GM19035 (cell line): ENCODE results near the gene SYCP3.
"Not testable (repeated sequence)": the region's sequence is repeated elsewhere in the genome, so short reads cannot be mapped to it uniquely, and the experiment has no call there.

Source experiments
- ATAC-seq: cut with Tn5 transposase; IDR thresholded peaks from one replicate; pipeline ENCODE4 v1.9.1; 2021; ENCODE audit not compliant: unreplicated experiment

SYCP3 gene

DNA sequence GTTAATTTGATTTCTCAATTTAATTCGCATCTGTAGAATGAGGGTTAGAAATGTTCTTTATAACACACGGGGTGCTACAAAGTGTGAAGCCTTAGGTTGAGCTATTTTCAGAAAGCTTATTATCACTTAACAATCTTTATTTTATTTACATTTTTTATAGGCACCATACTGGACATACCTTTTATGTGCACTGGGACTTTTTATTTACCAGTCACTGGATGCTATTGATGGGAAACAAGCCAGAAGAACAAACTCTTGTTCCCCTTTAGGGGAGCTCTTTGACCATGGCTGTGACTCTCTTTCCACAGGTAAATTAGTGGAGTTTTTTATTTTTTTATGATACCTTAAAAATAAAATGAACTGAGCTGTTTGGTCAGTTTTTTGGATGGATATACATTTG is 25.3 kb downstream of the SYCP3 start:
- no peak for ATAC-seq

DNA sequence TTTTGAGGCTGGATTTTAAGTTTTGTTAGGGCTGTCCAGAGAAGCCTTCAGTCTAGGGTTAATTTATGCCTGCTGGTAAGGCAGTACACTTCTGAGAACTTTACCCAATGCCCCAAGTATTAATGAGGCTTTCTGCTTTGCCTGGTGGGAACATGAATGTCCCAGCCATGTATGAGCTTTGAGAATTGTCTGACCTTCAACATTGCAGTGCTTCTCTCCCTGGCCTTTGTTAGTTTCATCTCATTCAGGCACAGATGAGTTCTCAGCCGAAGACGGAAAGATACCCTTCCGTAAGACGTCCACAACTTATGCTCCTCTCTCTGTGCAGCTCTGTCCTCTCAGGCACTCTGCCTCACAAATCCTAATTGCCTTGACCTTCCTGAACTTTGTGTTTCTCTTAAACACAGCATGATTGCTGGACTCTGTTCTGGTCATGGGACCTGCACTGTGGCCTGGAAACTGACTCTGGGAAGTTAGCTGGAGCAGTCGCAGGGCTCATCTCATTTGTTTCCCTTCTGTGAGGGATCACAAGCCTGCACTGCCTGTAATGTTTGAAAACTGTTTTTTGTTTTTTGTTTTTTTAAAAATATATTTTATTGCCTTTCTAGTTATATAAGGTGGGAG is 26.1 kb downstream of the SYCP3 start:
- ATAC-seq, result no peak

- no peak for ATAC-seq
Observed at GRCh38 chr12:101710288-101710687, 29.0 kb downstream of the SYCP3 start.

- ATAC-seq, result no peak
Observed at GRCh38 chr12:101707131-101707782, 32.0 kb downstream of the SYCP3 start.

DNA sequence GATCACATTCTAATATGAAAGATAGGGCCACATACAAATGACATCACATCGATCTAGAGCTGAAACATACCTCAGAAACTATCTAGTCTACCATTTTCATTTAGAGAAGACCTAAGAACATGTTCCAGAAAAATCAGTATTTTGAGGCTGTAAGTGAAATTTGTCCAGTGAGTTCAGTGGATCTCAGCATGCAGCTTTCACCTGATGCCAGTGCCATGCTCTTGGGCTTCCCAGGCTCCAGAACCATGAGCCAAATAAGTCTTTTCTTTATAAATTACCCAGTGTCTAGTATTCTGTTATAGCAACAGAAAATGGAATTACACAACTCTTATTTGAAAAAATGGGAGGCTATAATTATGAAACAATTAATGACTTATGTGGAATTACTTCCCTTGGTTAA is 32.9 kb downstream of the SYCP3 start:
- ATAC-seq, result no peak

DNA sequence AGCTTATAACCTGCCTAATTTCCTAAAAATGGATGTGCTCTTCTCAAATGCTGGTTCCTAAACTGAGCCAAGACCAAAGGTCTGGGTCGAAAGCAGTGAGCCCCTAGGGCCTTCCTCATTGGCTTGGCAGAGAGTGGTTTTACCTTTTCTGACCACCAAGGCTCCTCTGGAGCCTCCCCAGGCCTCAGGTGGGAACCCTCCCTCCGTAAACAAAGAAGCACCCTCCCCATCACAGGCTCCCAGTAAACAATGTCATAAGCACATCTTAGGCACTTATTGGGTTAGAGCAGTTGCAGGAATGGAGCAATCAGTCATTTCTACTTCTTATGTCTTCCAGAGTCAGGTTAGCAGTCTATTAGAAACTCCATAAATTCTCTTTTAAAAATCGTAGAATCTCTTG is 35.8 kb downstream of the SYCP3 start:
- ATAC-seq, result no peak

- no peak for ATAC-seq
Observed at GRCh38 chr12:101700299-101700820, 38.9 kb downstream of the SYCP3 start.

DNA sequence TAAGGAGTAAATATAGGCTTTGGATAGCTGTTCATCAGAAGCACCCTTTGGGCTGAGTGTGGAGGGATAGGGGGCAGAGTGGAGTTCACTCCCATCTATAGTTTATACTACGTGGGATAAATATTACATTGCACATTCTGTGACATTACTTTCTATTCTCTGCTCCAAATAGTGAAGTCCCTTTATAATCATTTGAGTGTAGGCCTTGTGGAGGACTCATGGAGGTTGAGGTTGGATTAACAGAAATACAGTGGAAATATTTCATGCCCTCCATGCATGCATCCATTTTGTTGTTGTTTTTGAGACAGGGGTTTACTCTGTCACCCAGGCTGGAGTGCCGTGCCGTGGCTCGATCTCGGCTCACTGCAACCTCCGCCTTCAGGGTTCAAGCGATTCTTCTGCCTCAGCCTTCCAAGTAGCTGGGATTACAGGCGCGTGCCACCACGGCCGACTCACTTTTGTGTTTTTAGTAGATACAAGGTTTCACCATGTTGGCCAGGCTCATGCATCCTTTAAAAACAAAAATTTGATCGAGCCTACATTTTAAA is 40.4 kb downstream of the SYCP3 start:
- ATAC-seq, result no peak

DNA sequence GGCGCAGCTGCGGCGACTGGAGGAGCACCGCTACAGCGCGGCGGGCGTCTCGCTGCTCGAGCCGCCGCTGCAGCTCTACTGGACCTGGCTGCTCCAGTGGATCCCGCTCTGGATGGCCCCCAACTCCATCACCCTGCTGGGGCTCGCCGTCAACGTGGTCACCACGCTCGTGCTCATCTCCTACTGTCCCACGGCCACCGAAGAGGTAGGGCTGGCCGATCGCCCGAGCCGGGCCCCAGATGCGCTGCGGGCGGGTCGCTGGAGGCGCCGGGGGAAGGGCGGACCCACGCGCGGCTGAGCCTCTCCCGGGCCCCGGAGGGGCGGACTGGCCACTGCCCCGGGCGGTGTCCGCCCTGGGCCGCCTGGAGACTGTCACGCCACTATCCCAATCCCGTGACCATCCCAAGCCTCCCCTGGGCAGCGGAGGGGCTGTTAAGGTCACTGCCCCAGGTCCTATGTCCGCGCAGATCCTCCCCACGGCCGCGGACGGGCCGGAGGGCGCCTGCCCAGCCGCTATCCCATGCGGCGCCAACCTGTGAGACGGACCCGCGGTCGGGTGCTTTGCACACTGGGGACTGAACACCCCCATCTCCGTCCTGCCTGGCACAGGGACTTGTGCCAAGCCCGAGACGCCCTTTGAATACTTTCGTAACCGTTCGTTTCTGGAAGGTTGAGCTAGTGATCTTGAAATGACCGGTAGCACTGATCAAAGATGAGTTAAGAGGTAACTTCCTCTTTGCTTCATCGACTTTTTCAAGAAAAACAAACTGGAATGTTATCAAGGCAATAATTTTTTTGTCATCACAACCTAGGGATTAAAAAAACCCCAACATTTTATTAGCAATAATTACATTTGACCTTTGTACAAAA is 41.1 kb downstream of the SYCP3 start:
- peak; percentile 38 for ATAC-seq

DNA sequence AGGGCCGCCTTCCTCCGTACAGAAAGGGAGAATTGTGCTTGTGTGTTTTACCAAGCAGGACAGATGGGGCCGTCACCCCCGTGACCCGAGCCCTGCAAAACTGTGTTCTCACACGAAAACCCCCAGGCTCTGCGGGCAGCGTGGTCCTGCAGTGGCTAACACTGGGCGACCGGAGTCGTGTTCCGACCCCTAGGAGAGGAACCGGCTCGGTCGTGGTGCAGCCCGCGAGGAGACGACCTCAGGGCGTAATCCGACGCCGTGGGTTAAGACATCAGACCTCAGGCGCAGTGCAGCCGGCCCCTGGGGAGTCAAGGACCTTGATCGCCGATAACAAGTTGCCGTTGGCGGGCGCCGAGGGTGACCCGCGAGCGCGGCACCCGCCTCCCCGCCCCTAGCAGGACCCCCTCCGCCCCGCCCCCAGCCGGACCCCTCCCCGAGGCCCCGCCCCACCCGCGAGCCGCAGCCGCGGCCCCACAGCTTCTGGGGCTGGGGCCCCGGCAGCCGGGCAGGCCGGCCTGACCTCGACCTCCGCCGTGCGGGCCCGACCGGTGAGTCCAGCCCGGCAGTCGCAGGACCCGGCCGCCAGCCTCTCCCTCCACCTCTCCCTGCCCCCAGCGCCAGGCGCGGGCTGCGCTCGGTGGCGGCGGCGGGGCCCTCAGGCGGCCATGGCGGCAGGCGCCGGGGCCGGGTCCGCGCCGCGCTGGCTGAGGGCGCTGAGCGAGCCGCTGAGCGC is 41.9 kb downstream of the SYCP3 start, which contains the start of gene CHPT1:
Gene CHPT1 (plus strand): TSS at position 444 of the 733 bp plus-strand sequence. CDS start 222 bp downstream, at position 666.
- ATAC-seq, result peak; percentile 64

DNA sequence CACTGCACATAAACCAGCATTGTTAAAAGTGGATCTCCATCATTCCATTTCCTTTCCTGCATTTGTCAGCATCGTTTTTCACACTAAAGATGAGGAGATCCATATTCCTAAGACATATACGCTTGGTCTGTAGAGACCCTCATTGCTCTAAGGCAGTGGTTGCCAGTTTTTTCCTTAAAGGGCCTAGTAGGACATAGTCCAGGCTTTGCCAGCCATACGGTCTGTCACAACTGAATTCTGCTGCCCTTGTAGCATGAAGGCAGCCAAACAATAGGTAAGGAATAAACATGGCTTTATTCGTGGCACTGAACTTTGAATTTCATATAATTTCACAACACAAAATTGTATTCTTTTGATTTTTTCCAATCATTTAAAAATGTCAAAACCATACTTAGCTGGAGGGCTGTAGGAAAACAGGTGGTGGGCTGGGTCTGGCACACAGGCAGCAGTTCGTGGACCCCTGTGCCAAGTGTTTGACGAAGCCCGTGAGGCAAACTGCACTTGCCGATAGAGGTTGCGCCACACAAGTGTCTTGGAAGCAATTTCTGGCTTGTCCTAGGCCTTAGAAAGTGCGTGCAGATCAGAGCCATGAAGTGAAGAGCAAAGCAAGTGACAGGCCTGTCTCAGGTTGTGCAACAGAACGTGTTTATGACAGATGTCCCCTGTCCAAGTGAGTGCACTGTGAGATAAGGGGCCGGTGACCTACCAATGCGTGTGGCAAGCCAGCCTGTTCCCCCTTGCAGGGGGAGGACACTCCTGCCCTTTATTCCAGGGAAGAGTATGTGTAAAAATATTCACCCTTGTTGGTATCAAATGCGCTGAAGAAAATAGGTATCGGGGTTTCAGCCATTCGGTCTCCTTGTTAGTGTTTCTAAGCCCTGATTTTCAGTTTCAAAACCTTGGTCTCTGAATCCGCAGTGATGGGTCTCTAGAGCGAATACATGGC is 42.7 kb downstream of the SYCP3 start:
- no peak for ATAC-seq

DNA sequence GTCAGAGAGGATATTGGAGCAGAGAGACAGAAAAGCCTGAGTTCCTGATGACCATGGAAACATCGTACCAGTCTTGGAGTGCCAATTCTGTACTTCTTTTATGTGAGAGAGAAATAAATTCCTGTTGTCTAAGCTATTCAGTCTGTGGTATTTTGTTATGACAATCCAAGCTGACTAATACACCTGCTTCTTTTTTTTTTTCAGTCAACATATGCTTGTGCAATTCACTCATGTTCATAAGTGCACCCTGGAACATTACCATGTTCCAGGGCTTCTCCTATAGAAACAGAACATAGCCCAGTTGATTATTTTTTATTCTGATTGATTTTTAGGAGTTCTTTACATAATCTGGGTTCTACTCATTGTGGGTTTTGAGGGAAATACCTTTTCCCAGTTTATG is 43.6 kb downstream of the SYCP3 start:
- ATAC-seq, result no peak

DNA sequence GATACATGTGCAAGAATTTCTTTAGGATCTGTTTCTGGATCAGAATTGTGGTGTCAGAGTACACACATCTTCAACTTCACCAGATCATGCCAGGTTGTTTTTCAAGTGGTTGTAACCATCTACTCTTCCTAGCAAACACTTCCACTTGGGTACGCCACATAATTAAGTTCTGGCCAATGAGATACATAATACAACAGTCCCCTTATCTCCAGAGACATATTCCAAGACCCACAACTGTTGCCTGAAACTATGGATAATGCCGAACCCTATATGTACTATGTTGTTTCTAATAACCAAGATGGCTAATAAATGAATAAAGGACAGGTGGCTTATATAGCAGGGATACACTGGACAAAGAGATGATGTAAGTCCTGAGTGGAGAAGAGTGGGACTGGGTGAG is 44.3 kb downstream of the SYCP3 start:
- ATAC-seq, result no peak

DNA sequence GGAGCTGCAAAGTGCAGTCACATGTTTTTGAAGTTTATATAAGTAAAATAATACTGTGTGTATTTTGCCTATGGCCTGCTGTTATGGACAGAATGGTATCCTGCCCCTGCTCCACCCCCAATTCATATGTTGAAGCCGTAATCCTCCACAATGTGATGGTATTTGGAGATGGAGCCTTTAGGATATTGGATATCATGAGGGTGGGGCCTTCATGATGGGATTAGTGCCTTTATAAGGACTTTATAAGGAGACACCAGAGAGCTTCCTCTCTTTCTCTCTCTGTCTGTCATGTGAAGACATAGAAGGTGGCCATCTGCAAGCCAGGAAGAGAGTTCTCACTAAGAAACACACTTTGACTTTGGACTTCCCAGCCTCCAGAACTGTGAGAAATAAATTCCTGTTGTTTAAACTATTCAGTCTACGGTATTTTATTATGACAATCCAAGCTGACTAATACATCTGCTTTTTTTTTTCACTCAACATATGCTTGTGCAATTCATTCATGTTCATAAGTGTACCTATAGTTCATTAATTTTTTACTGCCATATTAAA is 44.9 kb downstream of the SYCP3 start:
- ATAC-seq, result no peak

DNA sequence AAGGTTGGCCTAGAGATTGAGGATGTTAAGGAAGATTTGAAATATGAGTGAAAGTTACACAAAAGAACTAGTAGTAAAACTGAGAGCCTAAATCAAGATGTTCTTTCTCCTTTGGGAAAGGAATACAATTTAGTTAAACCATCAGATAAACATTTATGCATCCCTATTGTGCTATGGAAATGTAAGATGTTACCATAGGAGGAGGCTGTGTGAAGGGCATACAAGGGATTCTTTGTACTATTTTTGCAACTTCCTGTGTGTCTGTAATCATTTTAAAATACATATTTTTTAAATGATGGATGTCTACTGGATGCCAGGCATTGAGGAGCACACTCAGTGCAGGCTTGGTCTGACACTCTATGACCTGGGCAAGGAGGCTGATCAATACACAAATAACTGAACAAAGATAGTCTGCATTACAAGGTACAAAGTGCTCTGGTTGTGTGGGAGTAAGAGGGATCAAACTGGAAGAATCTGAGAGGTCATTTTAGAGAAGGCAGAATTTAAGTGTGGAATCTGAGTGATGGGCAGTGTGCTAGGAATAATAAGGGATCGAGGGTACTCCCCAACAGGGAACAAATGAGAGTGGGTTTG is 47.7 kb downstream of the SYCP3 start:
- ATAC-seq, result no peak

DNA sequence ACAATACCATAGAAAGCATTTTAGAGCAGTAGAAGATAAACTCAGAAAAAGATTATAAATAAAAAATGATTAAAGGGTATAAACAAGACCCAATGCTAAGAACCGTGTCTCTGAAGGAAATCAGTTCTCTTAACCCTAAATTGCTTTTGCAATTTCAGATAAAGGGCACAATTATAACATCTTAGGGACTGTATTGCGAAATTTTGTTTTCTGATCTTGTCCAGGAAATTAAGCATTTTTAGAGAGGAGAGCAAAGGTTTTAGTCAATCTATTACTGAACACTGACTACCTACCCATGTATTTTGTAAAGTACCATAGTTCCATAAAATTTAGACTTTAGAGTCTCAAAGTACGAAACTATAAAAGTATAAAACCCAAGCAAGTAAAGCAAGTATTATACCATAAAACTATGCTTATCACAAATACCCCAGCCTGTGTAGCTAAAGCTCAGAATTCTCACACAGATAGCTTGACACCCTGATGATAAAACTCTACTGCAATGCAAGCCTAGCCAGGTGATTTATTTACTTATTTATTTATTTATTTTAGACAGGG is 48.6 kb downstream of the SYCP3 start:
- ATAC-seq, result no peak

GRCh38 chr12:101686176-101686575 is 53.1 kb downstream of the SYCP3 start:
- no peak for ATAC-seq

- no peak for ATAC-seq
Observed at GRCh38 chr12:101685092-101685491, 54.2 kb downstream of the SYCP3 start.

- ATAC-seq, result not testable (repeated sequence)
Observed at GRCh38 chr12:101681627-101682026, 57.6 kb downstream of the SYCP3 start.
